GM21515 (cell line): ENCODE data around the gene OLFM2.

Source experiments
- ATAC-seq: cut with Tn5 transposase; IDR thresholded peaks from one replicate; pipeline ENCODE4 v1.9.1; 2021; ENCODE audit not compliant: unreplicated experiment

OLFM2 gene

DNA sequence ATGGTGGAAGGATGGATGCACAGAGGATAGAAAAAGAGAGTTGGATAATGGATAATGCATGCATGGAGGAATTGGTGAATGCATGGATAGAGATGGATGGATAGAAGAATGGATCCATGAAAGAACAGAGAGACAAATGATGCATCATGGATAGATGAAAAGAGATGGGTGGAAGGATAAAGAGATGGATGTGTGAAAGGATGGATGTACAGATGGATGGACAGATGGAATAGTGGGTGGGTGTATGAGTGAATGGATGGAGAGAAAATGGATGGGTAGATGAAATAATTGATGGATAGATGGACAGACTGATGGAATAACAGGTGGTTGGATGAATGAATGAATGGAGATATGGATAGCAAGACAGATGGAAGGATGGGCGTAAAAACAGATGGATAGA lies 25.7 kb downstream of the OLFM2 start:
- ATAC-seq: no peak

DNA sequence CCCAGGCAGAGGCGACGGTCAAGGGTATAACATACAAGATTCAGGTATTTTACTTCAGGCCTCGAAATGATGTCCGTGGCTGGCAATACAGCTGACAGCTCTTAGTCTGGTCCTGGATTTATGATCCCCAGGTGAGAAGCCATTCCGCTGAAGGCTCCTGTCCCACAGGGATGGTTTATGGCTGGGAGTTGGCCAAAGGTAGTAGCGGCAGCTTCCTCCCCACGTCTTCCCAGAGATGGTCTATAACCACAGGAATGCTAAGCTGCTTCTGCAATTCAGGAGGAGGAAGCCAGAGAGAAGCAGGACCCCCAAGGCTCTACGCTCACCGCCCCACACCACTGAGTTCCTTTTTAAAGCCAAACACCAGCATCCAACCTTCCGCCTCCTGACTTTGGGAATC lies 27.1 kb downstream of the OLFM2 start:
- ATAC-seq: no peak

DNA sequence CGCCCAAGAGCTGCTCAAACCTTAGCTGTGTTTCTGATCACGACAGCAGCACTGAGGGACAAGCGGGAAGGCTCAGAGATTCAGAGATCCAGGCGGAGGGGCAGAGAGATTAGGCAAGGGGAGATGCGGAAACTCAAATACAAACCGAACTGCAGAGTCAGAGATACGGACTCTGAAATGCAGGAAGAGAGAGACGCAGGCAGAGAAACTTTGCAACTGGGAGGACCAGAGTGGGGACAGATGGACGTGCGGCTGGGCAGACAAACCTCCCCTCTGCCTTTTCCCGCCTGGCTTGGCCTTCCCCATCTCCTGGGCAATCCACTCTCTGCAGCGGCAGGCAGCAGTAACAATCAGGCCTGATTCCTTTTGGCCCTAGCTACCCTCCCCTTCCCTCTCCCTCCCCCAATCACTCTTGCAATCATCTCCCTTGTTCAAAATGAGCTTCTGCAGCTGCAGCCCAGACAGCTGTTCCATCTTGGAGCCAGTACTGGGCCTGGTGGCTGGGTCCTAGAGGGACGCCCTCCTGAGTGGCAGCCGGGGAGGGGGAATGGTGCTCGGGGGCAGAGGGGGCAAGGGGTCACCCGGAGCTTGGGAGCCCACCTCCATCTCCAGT lies 29.7 kb downstream of the OLFM2 start:
- ATAC-seq: no peak

DNA sequence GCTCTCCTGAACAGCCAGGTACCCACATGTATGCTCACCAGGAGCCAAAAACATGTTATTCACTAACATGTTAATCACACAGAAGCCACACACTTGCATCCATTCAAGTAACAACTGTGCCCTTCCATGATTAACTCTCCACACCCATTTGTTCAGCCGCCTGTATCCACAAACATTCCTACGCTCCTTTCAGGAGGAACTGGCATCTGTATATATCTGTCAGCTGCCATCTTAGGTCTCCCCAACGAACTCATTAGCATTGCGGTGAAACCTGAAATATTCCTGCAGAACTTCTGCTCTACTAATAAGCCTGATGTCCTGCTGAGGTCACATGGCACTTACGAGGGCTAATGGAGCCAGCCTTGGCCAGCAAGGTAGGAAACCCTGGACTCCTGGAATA lies 33.0 kb downstream of the OLFM2 start:
- ATAC-seq: no peak

DNA sequence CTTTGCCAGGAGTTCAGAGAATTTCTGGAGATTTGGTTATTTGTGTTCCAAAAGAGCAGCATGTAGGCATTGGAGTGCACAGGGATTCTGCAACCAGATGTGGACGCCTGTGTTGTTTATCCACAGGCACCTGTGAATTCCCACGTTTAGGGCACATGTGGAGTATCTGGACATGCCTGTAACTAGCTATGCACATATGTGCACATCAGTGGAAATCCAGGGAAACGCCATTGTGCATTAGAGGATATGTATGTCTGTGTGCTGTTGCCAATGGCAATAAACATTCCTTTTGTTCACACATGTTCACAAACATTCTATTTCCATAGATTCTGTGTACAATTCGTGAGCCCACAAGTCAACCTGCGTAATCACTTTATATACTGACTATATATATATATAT lies 34.7 kb downstream of the OLFM2 start:
- no peak for ATAC-seq

DNA sequence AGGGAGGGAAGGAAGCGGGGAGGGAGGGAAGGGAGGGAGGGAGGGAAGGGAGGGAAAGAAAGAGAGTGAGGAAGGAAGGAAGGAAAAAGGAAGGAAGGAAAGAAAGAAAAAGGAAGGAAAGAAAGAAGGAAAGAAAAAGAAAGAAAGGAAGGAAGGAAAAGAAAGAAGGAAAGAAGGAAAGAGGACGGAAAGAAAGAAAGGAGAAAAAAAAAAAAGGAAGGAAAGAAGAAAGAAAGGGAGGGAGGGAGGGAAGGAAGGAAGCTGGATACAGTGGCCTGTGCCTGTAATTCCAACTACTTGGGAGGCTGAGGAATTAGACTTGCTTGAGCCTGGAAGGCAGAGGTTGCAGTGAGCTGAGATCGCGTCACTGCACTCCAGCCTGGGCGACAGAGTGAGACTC lies 35.3 kb downstream of the OLFM2 start:
- ATAC-seq: no peak

DNA sequence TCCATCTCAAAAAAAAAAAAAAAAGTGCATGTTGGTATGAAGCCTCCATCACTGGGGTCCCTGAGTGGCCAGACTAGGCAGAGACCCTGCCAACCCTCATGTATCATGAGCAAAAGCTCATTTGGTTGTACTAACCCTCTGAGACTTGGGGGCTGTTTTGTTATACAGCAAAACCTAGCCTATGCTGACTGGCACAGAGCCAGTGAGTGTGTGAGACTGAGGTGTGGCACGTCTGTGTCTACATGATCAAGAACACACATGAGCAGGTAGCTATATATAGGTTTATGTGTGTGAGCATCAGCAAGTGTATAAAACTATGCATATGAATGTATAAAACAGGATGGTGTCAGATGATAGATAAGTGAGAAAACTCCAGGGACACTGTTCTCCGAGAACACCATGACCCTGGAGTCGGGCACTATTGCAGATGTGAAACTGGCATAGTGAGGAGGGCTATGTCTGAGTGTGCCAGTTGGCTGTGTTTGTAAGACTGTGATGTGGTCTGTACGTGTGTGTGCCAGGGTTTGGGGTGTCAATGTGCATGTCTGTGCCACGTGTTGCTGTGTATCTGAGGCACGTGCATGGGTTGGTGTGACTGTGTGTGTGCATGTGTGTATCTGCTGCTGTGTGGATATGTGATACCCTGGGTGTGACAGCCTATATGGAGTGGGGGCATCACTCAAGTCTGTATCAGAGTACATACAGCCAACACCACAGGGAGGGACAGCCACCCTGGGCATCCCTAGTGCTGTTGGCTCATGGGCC lies 44.5 kb downstream of the OLFM2 start:
- ATAC-seq: no peak

DNA sequence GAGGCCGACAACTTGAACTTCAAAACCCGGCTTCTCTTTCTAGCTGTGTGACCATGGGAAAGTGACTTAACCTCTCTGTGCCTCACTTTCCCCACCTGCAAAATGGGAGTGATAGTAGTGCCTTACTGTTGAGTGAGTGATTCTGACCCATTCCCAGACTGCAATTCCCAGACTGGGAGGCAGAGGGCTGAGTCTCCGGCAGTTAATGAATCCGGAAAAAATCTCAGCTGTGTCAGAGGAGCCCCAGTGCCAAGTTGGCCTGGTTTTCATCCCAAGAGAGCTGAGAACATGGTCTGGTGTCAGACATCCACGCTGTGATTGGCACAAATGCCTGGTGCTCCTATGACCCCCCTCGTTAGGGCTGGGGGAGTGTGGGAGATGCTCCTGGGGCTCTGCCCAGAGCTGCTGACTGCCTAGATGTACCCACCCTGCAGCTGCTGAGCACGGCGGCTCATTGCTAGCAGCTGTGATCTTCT lies 51.2 kb downstream of the OLFM2 start:
- ATAC-seq: no peak

DNA sequence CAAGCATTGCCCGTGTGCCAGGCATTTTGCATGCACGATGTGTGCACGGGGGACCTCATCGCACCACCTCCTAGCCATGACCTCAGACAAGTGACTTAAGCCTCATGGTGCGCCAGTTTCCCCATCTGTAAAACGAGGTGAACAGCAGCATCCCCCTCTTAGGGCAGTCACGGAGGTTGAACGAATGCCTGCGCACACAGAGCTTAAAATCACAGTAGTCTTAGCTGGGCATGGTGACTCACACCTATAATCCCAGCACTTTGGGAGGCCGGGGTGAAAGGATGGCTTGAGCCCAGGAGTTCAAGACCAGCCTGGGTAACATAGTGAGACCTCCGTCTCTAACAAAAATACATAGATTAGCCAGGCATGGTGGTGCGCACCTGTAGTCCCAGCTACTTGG lies 52.6 kb downstream of the OLFM2 start:
- no peak for ATAC-seq

DNA sequence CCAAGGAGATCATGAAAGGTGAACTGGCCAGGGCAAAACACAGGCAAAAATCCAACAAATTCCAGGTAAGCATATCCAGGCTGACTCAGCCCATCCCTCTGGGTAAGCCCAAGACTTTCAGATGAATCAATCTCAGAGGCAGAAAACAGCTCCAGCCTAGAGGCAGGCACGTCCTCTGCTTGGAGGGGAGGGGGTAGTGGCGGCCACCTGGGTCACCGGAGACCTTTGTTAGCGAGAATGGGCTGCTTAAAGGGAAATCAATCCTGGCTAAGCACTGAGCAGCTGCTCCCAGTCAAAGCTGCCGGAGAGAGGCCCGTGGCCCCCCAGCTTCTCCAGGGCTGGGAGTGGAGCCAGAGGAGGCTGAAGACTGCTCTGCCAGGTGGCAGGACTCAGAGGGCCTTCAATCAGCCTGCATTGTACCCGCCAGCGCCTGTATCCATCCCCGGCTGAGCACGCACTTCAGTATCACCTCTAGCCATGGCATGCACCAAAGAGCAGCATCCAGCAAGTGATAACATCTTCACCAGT lies 53.0 kb downstream of the OLFM2 start:
- no peak for ATAC-seq

DNA sequence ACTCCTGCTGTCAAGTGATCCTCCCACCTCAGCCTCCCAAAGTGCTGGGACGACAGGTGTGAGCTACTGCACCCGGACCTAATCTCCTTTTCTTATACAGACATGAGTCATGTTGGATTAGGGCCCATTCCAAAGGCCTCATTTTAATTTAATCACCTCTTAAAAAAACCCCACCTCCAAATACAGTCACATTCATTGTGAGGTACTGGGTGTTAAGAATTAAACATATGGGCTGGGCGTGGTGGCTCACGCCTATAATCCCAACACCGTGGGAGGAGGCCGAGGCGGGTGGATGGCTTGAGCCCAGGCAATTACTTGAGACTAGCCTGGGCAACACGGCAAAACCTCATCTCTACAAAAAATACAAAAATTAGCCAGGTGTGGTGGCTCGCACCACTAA lies 54.6 kb downstream of the OLFM2 start:
- ATAC-seq: no peak

DNA sequence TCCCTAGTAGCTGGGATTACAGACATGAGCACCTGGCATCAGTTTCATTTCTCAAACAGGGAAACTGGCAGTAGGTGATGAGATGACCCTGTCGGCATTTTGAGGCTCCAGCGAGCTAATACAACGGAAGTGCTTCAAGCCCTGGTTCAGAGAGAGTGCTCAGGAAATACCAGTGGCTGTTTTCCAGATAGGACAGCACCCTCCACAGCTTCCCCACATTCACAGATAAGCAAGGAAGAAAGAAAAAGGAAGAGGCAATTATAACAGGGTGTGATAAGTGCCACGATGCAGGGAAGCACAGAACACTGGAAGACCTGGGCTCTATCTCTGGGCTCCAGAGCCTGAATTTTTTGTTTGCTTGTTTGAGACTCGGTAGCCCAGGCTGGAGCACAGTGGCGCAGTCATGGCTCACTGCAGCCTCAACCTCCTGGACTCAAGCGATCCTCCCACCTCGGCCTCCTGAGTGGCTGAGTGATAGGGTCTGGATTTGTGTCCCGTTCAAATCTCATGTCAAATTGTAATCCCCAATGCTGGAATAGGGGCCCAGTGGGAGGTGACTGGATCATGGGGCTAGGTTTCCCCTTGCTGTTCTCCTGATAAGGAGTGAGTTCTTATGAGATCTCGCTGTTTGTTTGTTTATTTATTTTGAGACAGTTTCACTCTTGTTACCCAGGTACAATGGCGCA lies 57.7 kb downstream of the OLFM2 start:
- ATAC-seq: no peak

DNA sequence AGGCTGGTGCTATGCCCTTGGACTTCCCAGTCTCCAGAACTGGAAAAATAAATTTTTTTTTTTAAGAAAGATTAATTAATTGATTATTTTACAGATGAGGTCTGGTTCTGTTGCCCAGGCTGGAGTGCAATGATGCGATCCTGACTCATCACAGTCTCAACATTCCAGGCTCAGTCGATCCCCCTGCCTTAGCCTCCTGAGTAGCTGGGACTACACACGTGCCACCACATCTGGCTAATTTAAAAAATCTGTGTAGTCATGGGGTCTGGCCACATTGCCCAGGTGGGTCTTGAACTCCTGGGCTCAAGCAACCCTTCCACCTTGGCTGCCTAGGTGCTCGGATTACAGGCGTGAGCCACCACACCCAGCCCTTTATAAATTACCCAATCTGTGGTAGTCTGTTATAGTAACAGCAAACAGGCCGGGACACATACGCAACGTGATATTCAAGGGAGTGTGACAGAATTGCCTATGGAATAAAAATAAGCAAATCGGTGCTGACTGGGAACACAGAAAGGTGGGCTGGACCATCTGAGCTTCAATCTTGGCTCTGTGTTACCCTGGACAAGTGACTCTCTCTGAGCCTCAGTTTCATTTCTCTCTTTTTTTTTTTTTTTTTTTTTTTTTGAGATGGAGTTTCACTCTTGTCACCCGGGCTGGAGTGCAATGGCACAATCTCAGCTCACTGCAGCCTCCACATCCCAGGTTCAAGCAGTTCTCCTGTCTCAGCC lies 58.4 kb downstream of the OLFM2 start:
- ATAC-seq: no peak

DNA sequence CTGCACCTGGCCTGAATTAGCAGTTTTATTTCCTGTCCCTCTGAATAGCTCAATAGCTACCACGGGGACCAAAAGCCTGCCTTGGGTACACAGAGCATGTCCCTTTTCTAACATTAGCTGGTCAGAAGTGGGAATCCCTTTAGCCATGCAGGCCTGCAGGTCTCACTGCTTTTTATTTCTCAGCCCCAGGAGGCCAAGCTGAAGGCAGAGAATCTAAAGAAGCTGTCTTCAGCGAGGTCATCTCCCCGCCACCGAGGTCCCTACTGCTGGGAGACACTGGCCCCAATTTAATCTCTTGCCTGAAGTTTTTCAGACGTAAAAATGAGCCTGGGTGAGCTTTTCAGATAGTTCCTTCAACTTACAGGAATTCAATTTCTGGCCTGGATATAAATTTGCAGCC lies 60.5 kb downstream of the OLFM2 start:
- ATAC-seq: no peak

DNA sequence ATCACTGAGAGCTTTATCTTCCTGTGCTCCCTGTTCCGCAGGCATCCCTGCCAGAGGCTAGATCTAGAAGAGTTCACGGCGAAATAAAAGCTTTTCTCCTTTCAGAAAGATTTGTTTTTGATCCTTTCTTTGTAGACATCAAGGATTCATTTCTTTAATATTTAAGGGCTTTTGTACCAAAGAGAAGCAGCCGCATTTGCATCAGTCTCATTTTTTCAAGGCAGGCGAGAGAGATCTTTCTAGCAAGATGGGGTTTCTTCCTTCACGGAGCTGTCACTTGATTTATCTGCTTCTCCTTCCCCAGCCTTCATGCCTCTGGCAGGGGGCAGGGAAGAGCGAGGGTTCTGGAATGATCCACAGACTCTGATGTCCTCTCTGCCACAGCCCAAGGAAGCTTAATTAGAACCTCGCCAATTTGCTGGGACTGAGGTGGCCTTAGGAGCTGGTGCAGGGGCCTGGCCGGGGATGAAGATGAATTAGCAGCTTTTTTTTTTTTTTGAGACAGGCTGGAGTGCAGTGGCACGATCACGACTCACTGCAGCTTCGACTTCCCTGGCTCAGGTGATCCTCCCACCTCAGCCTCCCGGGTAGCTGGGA lies 61.2 kb downstream of the OLFM2 start:
- ATAC-seq: no peak

DNA sequence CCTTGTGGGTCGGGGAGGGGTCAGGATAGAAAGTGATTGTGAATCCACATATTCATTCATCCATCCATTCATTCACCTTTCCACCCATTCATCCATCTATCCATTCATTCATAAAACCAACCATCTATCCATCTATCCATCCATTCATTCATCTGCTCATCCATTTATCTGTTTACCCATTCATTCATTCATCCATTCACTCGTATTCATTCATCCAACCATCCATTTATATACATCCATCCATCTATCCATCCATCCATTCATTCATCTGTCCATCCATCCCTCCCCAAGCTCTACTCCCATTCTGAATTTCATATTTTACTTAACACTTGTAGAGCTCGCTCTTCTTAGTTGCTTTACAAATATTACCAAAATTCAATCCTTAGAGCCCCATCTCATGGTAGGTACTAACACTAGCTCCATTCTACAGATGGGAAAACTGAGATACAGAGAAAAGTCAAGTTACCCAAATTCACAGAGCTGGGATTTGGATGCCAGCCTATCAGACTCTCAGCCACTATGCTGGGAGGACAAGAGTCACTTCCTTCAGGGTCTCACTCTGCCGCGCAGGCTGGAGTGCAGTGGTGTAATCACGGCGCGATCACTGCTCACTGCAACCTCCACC lies 63.6 kb downstream of the OLFM2 start:
- no peak for ATAC-seq

DNA sequence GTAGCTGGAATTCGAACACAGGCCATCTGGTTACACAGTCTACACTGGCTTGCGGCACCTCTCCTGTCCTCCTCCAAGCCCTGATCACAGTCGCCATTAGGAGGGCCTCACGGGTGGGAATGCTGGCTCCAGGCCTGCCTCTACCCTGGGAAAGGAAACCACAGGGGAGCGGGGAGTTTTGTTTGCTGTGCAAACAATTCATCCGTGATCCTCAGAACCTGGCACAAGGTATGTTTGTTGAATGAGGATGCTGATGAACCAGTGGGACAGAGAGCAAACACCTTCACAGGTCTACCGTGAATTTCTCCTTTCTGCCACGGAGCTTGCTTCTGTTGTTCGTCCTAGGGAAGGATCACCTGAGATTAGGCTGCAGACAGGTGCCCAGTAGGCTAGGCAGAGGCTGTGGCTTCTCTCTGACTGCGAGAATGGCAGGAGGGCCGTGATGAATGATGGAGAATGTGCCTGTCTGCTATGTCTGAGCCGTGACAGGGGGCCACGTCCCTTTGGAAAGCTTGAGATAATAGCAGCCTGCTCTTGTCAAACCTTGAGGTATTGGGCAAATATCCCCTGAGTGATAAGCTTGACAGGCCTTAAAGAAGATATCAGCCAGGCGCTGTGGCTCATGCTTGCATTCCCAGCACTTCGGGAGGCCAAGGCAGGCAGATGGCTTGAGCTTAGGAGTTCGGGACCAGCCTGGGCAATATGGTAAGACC lies 64.5 kb downstream of the OLFM2 start:
- no peak for ATAC-seq

DNA sequence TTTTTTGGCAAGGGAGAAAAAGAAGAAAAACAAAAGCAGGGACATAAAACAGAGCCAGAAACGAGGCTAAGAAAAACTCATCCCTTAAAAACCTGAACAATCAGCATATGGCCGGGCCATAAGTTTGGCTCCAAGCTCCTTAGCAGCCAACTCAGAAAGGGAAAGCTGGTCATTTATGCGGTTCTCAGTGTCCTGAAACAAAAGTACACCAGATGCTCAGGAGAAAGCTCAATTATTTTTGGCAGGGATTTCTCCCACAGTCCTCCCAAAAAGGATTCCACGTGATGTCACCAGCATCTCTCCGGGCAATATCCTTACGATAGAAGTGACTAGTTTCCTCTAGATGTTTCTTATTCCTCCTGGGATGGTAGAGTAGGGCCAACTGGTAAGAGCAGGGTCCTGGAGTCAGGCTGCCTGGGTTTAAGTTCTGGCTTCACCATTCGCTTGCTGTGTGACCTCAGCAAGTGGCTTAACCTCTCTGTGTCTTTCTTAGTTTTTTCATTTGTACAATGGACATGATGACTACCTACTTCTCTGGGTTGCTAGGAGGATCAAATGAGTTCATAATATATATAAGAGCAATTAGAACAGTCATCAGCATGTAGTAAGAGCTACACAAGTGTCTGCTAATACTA lies 67.2 kb downstream of the OLFM2 start:
- no peak for ATAC-seq

DNA sequence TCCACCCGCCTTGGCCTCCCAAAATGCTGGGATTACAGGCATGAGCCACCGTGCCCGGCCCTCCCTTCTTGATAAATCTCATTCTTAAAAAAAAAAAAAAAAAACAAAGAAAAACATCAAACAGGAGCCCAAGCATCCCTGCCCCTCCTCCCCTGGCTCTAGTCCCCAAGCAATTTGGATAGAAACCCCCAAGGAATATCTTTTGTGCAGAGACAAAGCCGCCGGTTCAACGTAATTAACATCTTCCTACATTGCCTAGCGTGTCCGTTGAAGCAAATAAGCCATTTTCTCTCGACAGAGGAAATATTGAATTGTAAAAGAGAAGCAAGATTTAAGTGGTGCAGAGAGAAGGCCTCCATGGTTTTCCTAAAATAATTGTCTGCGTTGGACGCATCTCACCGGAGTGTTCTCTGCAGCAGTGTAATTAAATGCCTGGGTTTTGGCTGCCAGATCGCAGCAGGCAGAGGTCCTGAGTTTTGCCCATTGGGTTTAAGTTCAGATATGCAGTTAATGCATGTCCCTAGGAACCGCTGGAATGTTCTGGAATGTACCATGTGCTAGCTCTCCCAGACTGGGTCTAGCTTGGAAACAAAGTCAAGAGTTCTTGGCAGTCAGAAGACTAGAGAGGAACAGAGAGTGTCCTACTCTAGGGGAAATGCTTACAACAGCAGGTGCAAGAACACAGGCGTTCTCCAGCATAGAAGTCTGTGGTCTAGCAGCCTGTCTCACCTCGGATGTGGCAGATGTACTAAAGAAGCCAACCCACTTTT lies 70.4 kb downstream of the OLFM2 start:
- ATAC-seq: no peak
